ENCODE results near the gene SOBP. TPM values are rescaled to one million over a fixed set of nuclear protein-coding genes. Genes with fewer than 3 reads are reported as not detected.

SOBP gene
- polyA plus RNA-seq, 3 donors from 2014 or later = not detected

DNA sequence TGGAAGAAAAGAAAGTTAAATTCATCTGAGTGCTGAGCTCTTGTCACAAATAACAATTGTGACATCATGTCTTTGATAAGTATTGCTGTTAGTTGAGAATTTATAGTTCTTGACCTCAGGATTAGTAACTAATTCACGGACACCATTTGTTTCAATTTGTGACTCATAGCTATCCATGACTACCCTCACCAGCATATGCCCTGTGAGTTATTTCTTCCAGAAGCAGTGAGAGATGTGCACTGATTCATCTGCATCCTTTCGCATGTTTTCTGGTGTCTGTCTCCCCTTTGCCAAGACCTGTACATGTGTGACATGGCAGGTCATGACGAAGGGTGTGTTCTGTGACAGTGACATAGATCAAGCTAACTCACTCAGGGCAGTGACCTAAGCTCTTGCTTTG, 86.9 kb downstream of the SOBP start:
- H3K4me1 Mint-ChIP-seq = no peaks in the 10 kb centered on the region
- H3K27me3 Mint-ChIP-seq (ENCODE audit: low read depth in 3 of 3) = peaks cover 0 to 14% (median 3%) of the 10 kb centered on the region in 3 donors
- H3K9me3 Mint-ChIP-seq = peaks cover 0 to 2% (median 0%) of the 10 kb centered on the region in 6 donors
- DNase-seq = no peak
- no peak overlapping the region for H3K27ac Mint-ChIP-seq
- no peak overlapping the region for H3K4me3 Mint-ChIP-seq
- no peaks in the 10 kb centered on the region for H3K36me3 Mint-ChIP-seq

GRCh38 chr6:107578642-107579341, 88.9 kb downstream of the SOBP start:
- Mint-ChIP-seq H3K4me1 (no peaks in the 10 kb centered on the region), H3K36me3 (no peaks in the 10 kb centered on the region), H3K27me3 (ENCODE audit: low read depth in 3 of 3) (peaks cover 2 to 13% (median 4%) of the 10 kb centered on the region in 3 donors), H3K4me3 (no peak overlapping the region), H3K9me3 (peaks cover 0 to 2% (median 0%) of the 10 kb centered on the region in 6 donors), H3K27ac (no peak overlapping the region)
- no peak for DNase-seq

GRCh38 chr6:107579456-107580056, 89.6 kb downstream of the SOBP start:
- no peak overlapping the region for H3K27ac Mint-ChIP-seq
- no peaks in the 10 kb centered on the region for H3K36me3 Mint-ChIP-seq
- H3K9me3 Mint-ChIP-seq = peaks cover 0 to 2% (median 0%) of the 10 kb centered on the region in 6 donors
- H3K4me3 Mint-ChIP-seq = no peak overlapping the region
- peaks cover 2 to 13% (median 4%) of the 10 kb centered on the region in 3 donors for H3K27me3 Mint-ChIP-seq (ENCODE audit: low read depth in 3 of 3)
- no peak for DNase-seq
- no peaks in the 10 kb centered on the region for H3K4me1 Mint-ChIP-seq

GRCh38 chr6:107582086-107582485, 92.2 kb downstream of the SOBP start:
- Mint-ChIP-seq H3K4me3 (no peak overlapping the region), H3K9me3 (peaks cover 0 to 2% (median 0%) of the 10 kb centered on the region in 6 donors), H3K27ac (no peak overlapping the region), H3K27me3 (ENCODE audit: low read depth in 3 of 3) (peaks cover 3 to 12% (median 6%) of the 10 kb centered on the region in 3 donors), H3K36me3 (no peaks in the 10 kb centered on the region), H3K4me1 (no peaks in the 10 kb centered on the region)
- no peak for DNase-seq

DNA sequence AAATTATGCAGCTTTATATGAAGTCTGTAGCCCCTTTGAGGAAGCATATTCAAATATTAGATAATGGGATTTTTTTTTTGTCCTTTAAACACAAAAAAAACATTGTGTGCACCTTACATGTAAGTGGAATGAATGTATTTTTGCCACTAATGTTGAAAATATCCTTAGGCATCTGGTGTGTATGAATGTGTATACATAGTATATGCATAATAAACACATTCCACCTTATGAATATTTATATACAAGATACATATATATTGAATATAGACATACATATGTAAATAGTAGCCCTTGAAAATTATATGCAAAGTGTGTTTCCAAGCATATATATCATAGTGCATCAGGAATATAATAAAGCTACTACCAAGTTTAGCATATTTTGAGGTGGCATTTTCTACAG, 94.8 kb downstream of the SOBP start:
- H3K27ac Mint-ChIP-seq = no peak overlapping the region
- no peaks in the 10 kb centered on the region for H3K36me3 Mint-ChIP-seq
- H3K4me3 Mint-ChIP-seq = no peak overlapping the region
- no peak for DNase-seq
- H3K27me3 Mint-ChIP-seq (ENCODE audit: low read depth in 3 of 3) = peaks cover 3 to 12% (median 8%) of the 10 kb centered on the region in 3 donors
- peaks cover 0 to 2% (median 0%) of the 10 kb centered on the region in 6 donors for H3K9me3 Mint-ChIP-seq
- H3K4me1 Mint-ChIP-seq = no peaks in the 10 kb centered on the region

DNA sequence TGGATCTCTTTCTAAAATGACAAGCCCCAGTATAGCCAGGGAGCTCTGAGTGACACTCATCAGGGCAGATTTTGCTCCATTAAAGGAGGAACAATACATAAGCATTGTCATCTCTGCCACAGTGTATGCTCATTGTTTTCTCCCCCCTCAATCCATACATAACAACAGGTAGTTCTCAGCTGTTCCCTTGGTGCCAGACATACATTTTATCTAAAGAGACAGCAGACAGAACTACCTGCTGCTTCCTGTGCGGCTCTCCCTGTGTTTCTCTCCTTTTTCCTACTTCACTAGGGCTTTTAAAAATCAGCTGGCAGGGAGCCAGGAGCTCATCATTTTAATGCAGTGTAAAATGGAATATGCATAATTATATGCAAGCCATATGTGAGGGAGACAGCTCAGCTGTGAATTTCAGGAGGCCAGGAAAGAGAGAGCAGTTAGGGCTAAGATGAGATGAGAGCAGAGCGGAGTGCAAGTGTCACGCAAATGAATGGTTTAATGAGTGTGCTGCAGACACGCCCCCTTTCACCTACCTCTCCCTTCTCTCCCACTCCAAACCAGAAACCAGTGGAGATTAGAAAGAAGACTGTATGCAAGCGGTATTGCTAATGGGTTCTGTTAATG, 96.0 kb downstream of the SOBP start:
- Mint-ChIP-seq H3K4me3 (no peak overlapping the region), H3K4me1 (no peaks in the 10 kb centered on the region)

DNA sequence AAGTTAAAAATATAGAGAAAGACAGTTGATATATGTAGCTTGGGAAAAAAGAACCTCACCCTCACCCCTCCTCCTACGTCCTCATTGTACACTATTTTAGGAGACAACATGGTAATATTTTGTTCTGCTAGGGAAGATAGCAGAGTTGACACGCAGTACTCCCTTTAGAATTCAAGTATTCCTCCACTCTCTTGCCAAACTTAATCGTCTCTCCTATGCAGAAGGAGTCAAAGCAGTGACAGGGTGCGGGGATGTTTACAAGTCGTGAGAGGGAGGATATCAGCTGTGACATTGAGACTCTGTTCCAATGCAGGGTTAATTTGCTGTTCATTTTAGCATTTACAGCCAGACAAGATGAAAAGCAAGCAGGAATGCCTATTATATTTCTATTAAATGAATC, 97.5 kb downstream of the SOBP start:
- no peaks in the 10 kb centered on the region for H3K4me1 Mint-ChIP-seq
- no peaks in the 10 kb centered on the region for H3K9me3 Mint-ChIP-seq
- H3K27ac Mint-ChIP-seq = no peak overlapping the region
- no peak for DNase-seq
- no peaks in the 10 kb centered on the region for H3K36me3 Mint-ChIP-seq
- no peak overlapping the region for H3K4me3 Mint-ChIP-seq
- H3K27me3 Mint-ChIP-seq (ENCODE audit: low read depth in 3 of 3) = peaks cover 5 to 8% (median 8%) of the 10 kb centered on the region in 3 donors

More for the DNA sequence above, 96.0 kb downstream of the SOBP start:
- Mint-ChIP-seq H3K36me3 (no peaks in the 10 kb centered on the region), H3K27ac (no peak overlapping the region), H3K27me3 (ENCODE audit: low read depth in 3 of 3) (peaks cover 3 to 8% (median 7%) of the 10 kb centered on the region in 3 donors), H3K9me3 (no peaks in the 10 kb centered on the region)
- DNase-seq = no peak

DNA sequence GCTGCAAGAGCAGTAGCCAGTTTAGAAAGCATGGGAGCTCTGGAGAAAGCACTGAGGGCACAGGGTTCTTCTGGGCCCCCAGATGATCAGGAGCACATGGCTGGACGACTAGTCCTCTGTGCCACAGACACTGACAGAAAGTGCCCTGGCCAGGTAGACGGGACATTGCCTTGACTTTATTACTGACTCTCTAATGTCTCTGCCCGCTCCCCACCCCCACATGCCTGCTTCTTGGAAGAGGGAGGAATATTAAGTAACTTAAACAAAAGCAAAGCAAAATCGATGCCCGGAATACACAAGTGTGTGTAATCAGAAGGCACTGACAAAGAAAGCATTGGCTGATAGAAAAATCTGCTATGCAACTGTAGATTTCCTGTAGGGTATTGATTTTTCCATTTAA, 99.3 kb downstream of the SOBP start:
- DNase-seq = no peak
- no peak overlapping the region for H3K27ac Mint-ChIP-seq
- H3K4me1 Mint-ChIP-seq = no peaks in the 10 kb centered on the region
- H3K9me3 Mint-ChIP-seq = no peaks in the 10 kb centered on the region
- H3K27me3 Mint-ChIP-seq (ENCODE audit: low read depth in 3 of 3) = peaks cover 4 to 9% (median 5%) of the 10 kb centered on the region in 3 donors
- no peak overlapping the region for H3K4me3 Mint-ChIP-seq
- H3K36me3 Mint-ChIP-seq = no peaks in the 10 kb centered on the region

DNA sequence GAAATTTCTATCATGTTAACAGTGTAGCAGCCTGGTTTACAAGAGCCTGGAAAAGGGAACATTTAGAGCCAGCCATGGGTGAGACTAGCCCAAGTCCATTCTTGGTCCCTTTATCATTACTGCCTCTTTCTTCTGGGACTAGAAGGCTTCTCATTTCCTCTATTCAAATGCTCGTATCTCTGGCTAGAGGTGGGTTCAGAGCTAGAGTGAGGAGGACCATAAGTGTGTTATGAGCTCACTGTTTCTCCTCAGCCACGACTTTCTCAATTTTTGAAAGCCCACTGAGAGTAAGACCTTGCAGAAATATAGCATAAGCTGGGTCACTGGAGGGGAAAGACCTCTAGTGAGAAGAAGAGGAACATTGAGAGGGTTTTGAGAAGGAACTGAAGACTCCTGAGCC, 100.0 kb downstream of the SOBP start:
- no peaks in the 10 kb centered on the region for H3K36me3 Mint-ChIP-seq
- H3K27ac Mint-ChIP-seq = no peak overlapping the region
- no peaks in the 10 kb centered on the region for H3K9me3 Mint-ChIP-seq
- DNase-seq = no peak
- H3K4me3 Mint-ChIP-seq = no peak overlapping the region
- H3K4me1 Mint-ChIP-seq = no peaks in the 10 kb centered on the region
- peaks cover 4 to 9% (median 5%) of the 10 kb centered on the region in 3 donors for H3K27me3 Mint-ChIP-seq (ENCODE audit: low read depth in 3 of 3)

DNA sequence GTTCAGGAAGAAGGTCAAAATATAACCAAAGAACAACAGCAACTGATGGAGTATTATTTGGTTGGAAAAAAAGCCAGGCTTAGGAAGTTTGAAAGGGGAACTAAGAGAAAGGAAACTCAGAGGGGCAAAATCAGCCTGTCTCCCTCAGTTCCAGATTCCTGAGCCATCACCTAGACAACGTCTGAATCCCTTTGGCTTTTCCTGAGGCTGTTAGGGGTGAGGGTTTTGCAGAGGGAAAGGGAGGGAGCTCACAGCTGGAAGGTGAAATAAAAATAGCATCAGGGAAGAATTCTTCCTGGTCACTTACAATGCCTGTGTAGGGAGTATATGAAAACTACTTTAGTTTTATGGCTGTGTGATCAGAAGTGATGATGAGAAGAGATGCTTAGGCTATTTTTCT, 100.5 kb downstream of the SOBP start:
- H3K36me3 Mint-ChIP-seq = no peaks in the 10 kb centered on the region
- no peaks in the 10 kb centered on the region for H3K9me3 Mint-ChIP-seq
- DNase-seq = no peak
- peaks cover 4 to 9% (median 5%) of the 10 kb centered on the region in 3 donors for H3K27me3 Mint-ChIP-seq (ENCODE audit: low read depth in 3 of 3)
- H3K27ac Mint-ChIP-seq = no peak overlapping the region
- no peak overlapping the region for H3K4me3 Mint-ChIP-seq
- no peaks in the 10 kb centered on the region for H3K4me1 Mint-ChIP-seq

GRCh38 chr6:107591346-107591745, 101.4 kb downstream of the SOBP start:
- no peak for DNase-seq
- Mint-ChIP-seq H3K4me1 (no peaks in the 10 kb centered on the region), H3K27ac (no peak overlapping the region), H3K4me3 (no peak overlapping the region), H3K36me3 (no peaks in the 10 kb centered on the region), H3K9me3 (no peaks in the 10 kb centered on the region), H3K27me3 (ENCODE audit: low read depth in 3 of 3) (peaks cover 2 to 6% (median 3%) of the 10 kb centered on the region in 3 donors)

DNA sequence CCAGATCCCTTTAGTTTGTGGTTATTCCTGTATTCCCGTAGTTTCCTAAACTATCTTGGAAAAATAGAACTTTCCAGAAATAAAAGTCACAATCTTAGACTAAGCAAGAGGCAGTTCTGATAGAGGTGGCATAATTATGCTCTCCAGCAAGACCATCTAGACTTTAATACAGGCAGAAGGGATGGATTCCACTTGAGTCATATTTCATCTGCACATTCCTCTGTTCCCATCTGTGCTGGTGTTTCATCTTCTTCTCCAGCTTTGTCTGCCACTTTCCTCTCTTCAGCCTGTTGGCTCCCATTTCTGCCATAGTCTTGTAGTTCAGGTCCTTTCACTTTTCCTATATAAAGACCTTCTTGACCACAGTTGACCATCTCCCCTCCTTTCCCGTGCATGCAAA, 102.9 kb downstream of the SOBP start:
- DNase-seq = no peak

DNA sequence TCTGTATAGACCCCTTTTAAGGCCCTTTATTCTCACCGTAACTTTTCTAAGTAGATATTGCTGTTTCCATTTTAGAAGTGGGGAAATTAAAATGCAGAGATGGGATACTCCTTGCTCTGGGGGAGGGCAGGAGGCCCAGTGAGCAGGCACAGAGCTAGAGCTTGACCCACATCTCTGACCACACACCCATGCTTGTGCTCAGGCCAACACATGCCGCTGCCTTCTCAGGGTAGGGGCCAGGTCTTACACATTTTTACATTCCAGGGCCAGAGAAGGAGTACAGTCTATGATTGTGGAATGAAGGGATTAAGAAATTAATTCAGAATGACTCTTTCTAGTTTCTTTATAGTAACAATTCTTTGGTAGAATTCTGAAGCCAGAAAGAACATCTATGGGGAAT, 104.8 kb downstream of the SOBP start:
- H3K36me3 Mint-ChIP-seq = no peaks in the 10 kb centered on the region
- DNase-seq = no peak
- H3K4me1 Mint-ChIP-seq = no peaks in the 10 kb centered on the region
- H3K4me3 Mint-ChIP-seq = no peak overlapping the region
- H3K27me3 Mint-ChIP-seq (ENCODE audit: low read depth in 3 of 3) = peaks cover 5 to 8% (median 6%) of the 10 kb centered on the region in 3 donors
- H3K27ac Mint-ChIP-seq = no peak overlapping the region
- no peaks in the 10 kb centered on the region for H3K9me3 Mint-ChIP-seq

More for the DNA sequence above, 102.9 kb downstream of the SOBP start:
- peaks cover 0 to 6% (median 3%) of the 10 kb centered on the region in 3 donors for H3K27me3 Mint-ChIP-seq (ENCODE audit: low read depth in 3 of 3)
- H3K9me3 Mint-ChIP-seq = no peaks in the 10 kb centered on the region
- no peak overlapping the region for H3K4me3 Mint-ChIP-seq
- H3K36me3 Mint-ChIP-seq = no peaks in the 10 kb centered on the region
- no peaks in the 10 kb centered on the region for H3K4me1 Mint-ChIP-seq
- H3K27ac Mint-ChIP-seq = no peak overlapping the region

DNA sequence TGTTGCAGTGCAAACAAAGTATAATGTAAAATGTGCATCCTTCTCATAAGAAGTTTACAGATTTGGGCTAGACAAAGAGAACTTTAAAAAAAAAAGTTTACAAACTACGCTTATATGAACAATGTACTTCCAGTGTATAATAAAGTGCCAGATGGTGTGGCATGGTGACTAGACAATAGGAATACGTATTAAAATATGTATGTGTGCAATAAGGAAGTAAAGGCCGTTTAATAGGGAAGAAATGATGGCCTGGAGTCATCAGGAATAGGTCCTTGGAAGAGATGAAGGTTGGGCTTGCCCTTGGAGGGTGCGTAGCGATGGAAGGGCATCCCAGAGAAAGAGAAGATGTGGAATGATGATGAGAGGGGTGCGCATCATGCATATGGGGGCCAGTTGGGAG, 108.2 kb downstream of the SOBP start:
- Mint-ChIP-seq H3K27me3 (ENCODE audit: low read depth in 3 of 3) (peaks cover 0 to 5% (median 5%) of the 10 kb centered on the region in 3 donors), H3K9me3 (no peaks in the 10 kb centered on the region), H3K4me1 (no peaks in the 10 kb centered on the region), H3K36me3 (no peaks in the 10 kb centered on the region), H3K4me3 (no peak overlapping the region), H3K27ac (no peak overlapping the region)
- no peak for DNase-seq

Data from immature natural killer cell (primary cell).